Sigmoid colon (tissue), 7 donors: ENCODE measurements around the gene TCAP. TPM values are rescaled to one million over a fixed set of nuclear protein-coding genes. Genes with fewer than 3 reads are reported as not detected.

Source experiments
- DNase-seq: peaks from one replicate; pipeline ENCODE4 v3.0.0-alpha.2; 2019
- H3K27ac ChIP-seq, 4 donors: fragments of 200-600 bp; sonication (generic); one replicate each; pipeline ENCODE4 v1.5.1; 2016 to 2019; ENCODE audit warnings: mild to moderate bottlenecking in 1 of 4
- H3K27me3 ChIP-seq, 3 donors: fragments of 200-600 bp; sonication (generic); one replicate each; pipeline ENCODE4 v1.5.1; 2019; ENCODE audit warnings: mild to moderate bottlenecking in 1 of 3
- H3K36me3 ChIP-seq, 4 donors: fragments of 200-600 bp; sonication (generic); one replicate each; pipeline ENCODE4 v1.5.1; 2016 to 2019
- H3K4me1 ChIP-seq, 4 donors: fragments of 200-600 bp; sonication (generic); one replicate each; pipeline ENCODE4 v1.5.1; 2017 to 2019
- H3K4me3 ChIP-seq, 4 donors: fragments of 200-600 bp; sonication (generic); one replicate each; pipeline ENCODE4 v1.5.1; 2017 to 2019; ENCODE audit warnings: mild to moderate bottlenecking in 2 of 4, moderate library complexity in 1 of 4
- H3K9me3 ChIP-seq, 4 donors: fragments of 200-600 bp in 3 of 4; sonication (generic) in 3 of 4; one replicate each; pipeline versions ENCODE4 v1.5.1 to v1.6.1; 2013 to 2019
- EP300 ChIP-seq, 4 donors: sonication (generic); formaldehyde crosslinking; IDR thresholded peaks; one replicate each; pipeline ENCODE4 v1.6.1; 2017; ENCODE audit warnings: antibody characterized with exemption in 4 of 4
- POLR2A ChIP-seq, 2 donors: fragments of 450-650 bp; IDR thresholded peaks; one replicate each; pipeline ENCODE4 v1.6.1; 2016; ENCODE audit warnings: antibody characterized with exemption in 2 of 2, mild to moderate bottlenecking in 2 of 2, moderate library complexity in 2 of 2
- POLR2AphosphoS5 ChIP-seq, 4 donors: sonication (generic); formaldehyde crosslinking; IDR thresholded peaks; one replicate each; pipeline ENCODE4 v1.6.1; 2017; ENCODE audit warnings: antibody characterized with exemption in 4 of 4
- WGBS, 2 donors: extraction: QIAGEN DNeasy Blood & Tissue Kit; methylation state at CpG; one replicate each; pipeline ENCODE4 v1.1.7; 2013; 5-methylcytosine and 5-hydroxymethylcytosine counted together
- intact Hi-C: fragments of 100-400 bp; cut with DNase I; formaldehyde crosslinking; loops from one replicate; pipeline ENCODE4 v1.15.1; 2023
- polyA plus RNA-seq, 3 donors: library from polyadenylated mRNA; stranded (reverse); fragments of 200-250 nt; gene quantifications; one replicate each; pipeline ENCODE4 v1.2.3, GENCODE V29; 2013
- total RNA-seq, 4 donors: library from RNA; depleted of rRNA; stranded (reverse); fragments of >200 nt; gene quantifications; one replicate each; pipeline ENCODE4 v1.1.0, GENCODE V29; 2016
- TF ChIP-seq, protein P1 (sequence below), 4 experiments: fragments of 450-650 bp in 3 of 4; fragments of 200-600 bp in 1 of 4; IDR thresholded peaks; one replicate each; pipeline ENCODE4 v1.5.1; 2016 to 2019; ENCODE audit warnings: antibody characterized with exemption in 4 of 4, mild to moderate bottlenecking in 3 of 4, moderate library complexity in 2 of 4
- donor health status: healthy with polysubstance abuse.
- donor health status: Bipolar disorder and iron deficiency.
- donor health status: healthy.

The TCAP gene
- total and polyA plus RNA-seq, 7 donors: 0.49 to 3.5 (median 1.1) TPM; not detected in 1

DNA sequence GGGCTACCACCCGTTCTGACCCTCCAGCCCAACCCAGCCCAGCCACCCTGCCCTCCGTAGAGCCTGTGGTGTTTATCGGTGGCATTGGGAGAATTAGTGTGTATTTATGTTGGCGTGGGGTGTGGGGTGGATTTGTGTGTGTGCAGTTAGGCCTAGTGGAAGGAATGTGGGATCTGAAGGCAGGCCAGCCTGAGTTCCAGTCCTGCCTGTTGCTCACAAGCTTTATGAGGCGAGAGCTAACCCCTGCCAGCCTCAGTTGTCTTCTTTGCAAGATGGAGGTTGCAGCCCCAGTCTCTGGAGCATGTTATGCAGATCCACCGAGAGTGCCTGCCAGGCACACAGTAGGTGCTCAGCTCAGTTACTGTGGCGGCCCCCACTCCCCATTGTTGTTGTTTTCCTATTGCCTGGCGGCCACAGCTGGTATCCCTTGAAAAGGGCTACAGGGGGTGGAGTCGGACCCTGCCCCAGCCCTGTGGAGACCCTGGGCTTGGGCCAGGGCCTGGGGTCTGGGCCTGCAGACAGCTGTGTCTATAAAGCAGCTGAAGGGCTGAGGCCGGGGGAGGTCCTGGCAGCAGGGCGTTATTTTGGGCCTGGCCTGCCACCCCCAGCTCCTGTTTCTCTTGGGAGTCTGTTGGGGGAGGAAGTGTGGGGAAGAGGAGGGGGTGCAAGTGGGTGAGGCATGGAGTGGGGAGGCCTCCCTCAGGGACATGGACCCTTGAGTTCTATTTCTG, 39.8 kb downstream of the TCAP start:
- DNase-seq: no peak
- Histone ChIP-seq H3K9me3 (no peaks in the 10 kb centered on the region), H3K27ac (peak overlapping the region in 2 of 4 donors; percentile 42 to 55), H3K27me3 (no peaks in the 10 kb centered on the region), H3K36me3 (peaks cover 0 to 32% (median 22%) of the 10 kb centered on the region in 4 donors), H3K4me1 (peaks cover 0 to 36% (median 29%) of the 10 kb centered on the region in 4 donors), H3K4me3 (no peak overlapping the region)
- TF ChIP-seq, protein P1, sequence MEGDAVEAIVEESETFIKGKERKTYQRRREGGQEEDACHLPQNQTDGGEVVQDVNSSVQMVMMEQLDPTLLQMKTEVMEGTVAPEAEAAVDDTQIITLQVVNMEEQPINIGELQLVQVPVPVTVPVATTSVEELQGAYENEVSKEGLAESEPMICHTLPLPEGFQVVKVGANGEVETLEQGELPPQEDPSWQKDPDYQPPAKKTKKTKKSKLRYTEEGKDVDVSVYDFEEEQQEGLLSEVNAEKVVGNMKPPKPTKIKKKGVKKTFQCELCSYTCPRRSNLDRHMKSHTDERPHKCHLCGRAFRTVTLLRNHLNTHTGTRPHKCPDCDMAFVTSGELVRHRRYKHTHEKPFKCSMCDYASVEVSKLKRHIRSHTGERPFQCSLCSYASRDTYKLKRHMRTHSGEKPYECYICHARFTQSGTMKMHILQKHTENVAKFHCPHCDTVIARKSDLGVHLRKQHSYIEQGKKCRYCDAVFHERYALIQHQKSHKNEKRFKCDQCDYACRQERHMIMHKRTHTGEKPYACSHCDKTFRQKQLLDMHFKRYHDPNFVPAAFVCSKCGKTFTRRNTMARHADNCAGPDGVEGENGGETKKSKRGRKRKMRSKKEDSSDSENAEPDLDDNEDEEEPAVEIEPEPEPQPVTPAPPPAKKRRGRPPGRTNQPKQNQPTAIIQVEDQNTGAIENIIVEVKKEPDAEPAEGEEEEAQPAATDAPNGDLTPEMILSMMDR (IDR thresholded peaks at IDR 0.05): peak in 2 of 4 experiments; percentile 11 to 34
- no peak for TF ChIP-seq POLR2A (IDR thresholded peaks at IDR 0.05)
- 28 to 62% methylated on average over 11 of the region's 11 CpGs for WGBS, 2 donors
- intact Hi-C loops: no loop called here

GRCh38 chr17:39705786-39706348, 40.7 kb downstream of the TCAP start:
- Histone ChIP-seq H3K27ac (peak overlapping the region in 3 of 4 donors; percentile 42 to 55 (median 52)), H3K36me3 (peaks cover 0 to 40% (median 25%) of the 10 kb centered on the region in 4 donors), H3K27me3 (no peaks in the 10 kb centered on the region), H3K4me3 (no peak overlapping the region), H3K4me1 (peaks cover 0 to 31% (median 23%) of the 10 kb centered on the region in 4 donors), H3K9me3 (no peaks in the 10 kb centered on the region)
- 19 to 75% methylated on average over 12 of the region's 12 CpGs for WGBS, 2 donors
- DNase-seq: no peak
- TF ChIP-seq POLR2A (IDR thresholded peaks at IDR 0.05) (no peak), EP300 (IDR thresholded peaks at IDR 0.05) (no peak), POLR2AphosphoS5 (IDR thresholded peaks at IDR 0.05) (no peak)
- TF ChIP-seq, protein P1 (IDR thresholded peaks at IDR 0.05): no peak
- intact Hi-C loops: no loop called here

DNA sequence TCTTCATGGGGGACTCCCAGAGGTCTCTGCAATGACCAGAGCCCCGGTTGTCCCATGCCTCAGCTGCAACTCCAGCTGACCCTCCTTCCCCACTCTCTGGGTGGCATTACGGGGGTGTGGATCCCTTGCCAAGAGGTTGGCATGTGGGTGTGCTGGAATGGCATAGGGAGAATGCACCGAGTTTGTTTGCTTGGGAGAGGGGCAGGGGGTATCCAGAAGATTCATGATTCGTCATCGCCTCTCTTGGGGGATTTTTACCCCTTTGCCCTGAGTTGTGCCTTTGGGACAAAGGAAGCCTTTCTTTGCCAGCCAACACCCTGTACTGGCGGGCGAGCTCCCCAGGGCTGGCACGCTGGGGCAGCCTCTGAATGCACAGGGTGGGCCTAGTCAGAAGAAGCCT, 41.2 kb downstream of the TCAP start:
- Histone ChIP-seq H3K4me1 (peaks cover 0 to 26% (median 18%) of the 10 kb centered on the region in 4 donors), H3K27ac (peak overlapping the region in 3 of 4 donors; percentile 42 to 55 (median 52)), H3K4me3 (no peak overlapping the region), H3K36me3 (peaks cover 0 to 45% (median 26%) of the 10 kb centered on the region in 4 donors), H3K27me3 (no peaks in the 10 kb centered on the region), H3K9me3 (no peaks in the 10 kb centered on the region)
- DNase-seq: no peak
- intact Hi-C loops: no loop called here
- TF ChIP-seq, protein P1 (IDR thresholded peaks at IDR 0.05): no peak
- TF ChIP-seq POLR2A (IDR thresholded peaks at IDR 0.05): no peak
- TF ChIP-seq POLR2AphosphoS5 (IDR thresholded peaks at IDR 0.05): no peak
- TF ChIP-seq EP300 (IDR thresholded peaks at IDR 0.05): no peak
- 19 to 66% methylated on average over 8 of the region's 8 CpGs for WGBS, 2 donors

DNA sequence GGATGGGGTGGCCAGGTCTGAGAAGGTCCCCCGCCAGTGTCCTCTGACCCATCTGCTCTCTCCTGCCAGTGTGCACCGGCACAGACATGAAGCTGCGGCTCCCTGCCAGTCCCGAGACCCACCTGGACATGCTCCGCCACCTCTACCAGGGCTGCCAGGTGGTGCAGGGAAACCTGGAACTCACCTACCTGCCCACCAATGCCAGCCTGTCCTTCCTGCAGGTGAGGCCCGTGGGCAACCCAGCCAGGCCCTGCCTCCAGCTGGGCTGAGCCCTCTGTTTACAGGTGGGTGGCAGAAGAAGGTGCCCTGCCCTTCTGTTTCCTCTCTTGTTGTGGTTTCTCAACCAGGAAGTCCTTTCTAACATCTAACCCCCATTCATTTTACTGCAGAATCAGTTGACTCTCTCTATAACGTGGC, 41.8 kb downstream of the TCAP start:
- H3K27ac ChIP-seq: peak overlapping the region in 2 of 4 donors; percentile 42 to 55
- no peak for DNase-seq
- no peak overlapping the region for H3K4me3 ChIP-seq

More for the DNA sequence above, 41.8 kb downstream of the TCAP start:
- Histone ChIP-seq H3K36me3 (peaks cover 0 to 50% (median 31%) of the 10 kb centered on the region in 4 donors), H3K4me1 (peaks cover 0 to 20% (median 14%) of the 10 kb centered on the region in 4 donors), H3K9me3 (no peaks in the 10 kb centered on the region), H3K27me3 (no peaks in the 10 kb centered on the region)
- WGBS, 2 donors: 15 to 53% methylated on average over 7 of the region's 7 CpGs
- intact Hi-C loops: no loop called here
- no peak for TF ChIP-seq POLR2A (IDR thresholded peaks at IDR 0.05)
- no peak for TF ChIP-seq EP300 (IDR thresholded peaks at IDR 0.05)
- TF ChIP-seq, protein P1 (IDR thresholded peaks at IDR 0.05): no peak
- TF ChIP-seq POLR2AphosphoS5 (IDR thresholded peaks at IDR 0.05): no peak
